ENCODE data around the gene ELF4. TPM values are rescaled to one million over a fixed set of nuclear protein-coding genes. Genes with fewer than 3 reads are reported as not detected.

Gene ELF4
- total RNA-seq, 1 donor from 2014 or later = 16.2 TPM

- DNase-seq = no peak
Measured at GRCh38 chrX:130111220-130112154, 1.2 kb upstream of the ELF4 start.

GRCh38 chrX:130109429-130110378 lies 593 bp downstream of the ELF4 start:
- no peak for DNase-seq

GRCh38 chrX:130108647-130109428 lies 1.5 kb downstream of the ELF4 start:
- peak; percentile 35 for DNase-seq

DNA sequence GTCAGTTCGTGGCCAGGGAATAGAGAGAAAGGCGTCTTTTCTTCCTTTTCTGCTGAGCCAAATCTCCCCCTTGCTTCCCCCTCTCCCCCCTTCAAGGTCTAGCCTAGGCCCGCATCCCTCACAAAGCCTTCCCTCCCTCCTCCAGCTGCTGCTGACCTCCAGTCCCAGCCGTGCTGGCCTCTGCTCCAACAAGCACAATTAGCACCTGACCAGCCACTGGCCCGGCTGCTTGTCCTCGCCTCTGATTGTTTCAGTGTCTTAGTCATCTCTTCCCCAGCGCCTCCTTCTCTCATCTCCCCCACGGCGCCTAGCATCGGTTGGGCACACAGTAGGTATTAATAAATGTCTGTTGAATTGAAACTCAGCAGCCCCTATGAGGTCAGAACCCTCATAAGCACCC lies 4.2 kb downstream of the ELF4 start:
- peak; percentile 67 for DNase-seq

DNA sequence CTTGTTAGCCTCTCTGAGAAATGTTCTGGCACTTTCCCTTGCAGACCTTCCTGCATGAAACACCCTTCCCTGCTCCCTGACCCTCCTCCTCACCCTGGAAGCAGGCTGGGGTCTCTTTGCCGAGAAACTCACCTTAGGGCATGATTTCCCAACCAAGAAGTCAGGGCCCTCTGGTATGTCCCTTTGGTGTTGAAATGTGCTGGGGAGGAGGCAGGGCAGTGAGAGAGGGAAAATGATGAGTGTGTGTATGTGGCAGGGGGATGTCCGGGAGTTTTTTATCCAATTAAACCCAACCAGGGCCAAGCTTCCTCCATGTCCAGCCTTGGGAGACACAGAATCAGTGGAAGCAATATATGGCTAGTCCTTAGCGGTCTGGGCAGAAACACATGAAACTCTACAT lies 5.1 kb downstream of the ELF4 start:
- no peak for DNase-seq

DNA sequence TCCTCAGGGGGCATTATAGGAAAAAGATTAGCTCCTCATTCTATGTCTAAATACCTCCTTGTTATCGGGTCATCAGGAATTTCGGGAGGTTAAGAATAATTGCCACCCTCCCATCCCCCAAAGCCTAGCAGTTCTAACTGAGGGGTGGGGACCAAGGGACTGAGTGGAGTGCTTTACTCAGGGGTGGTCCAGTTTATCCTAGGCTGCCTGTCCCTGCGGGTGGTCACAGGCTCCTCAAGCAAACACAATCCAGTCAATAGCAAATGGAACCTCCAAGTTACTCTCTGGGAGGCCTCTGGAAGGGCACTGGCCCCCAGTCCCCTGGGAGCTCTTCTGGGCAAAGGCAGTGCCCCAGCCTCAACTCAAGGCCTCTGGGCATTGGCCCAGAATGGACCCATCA lies 6.7 kb downstream of the ELF4 start:
- no peak for DNase-seq

DNA sequence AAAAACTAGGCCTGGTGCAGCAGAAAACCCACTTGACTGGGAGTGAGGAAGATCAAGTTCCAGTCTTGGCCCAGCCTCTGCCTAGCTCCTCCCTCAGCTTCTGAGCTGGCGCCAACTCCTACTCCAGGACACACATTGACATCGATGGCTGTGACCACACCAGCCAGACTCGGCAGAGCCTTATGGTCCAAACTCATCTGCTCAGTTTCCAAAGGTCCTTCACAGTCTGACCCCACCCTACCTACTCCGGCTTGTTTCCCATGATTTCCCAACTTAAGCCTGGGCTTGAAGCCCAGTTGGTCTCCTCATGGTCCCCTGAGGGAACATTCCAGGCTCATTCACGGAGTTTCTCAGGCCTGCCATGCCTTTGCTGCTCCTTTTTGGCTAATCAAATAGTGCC lies 10.1 kb downstream of the ELF4 start:
- DNase-seq = no peak

GRCh38 chrX:130098210-130098552 lies 12.1 kb downstream of the ELF4 start:
- DNase-seq = no peak

- DNase-seq = peak; percentile 82
Measured at GRCh38 chrX:130097507-130098209, 12.6 kb downstream of the ELF4 start.

- DNase-seq = no peak
Measured at GRCh38 chrX:130095249-130096030, 14.9 kb downstream of the ELF4 start.

- DNase-seq = no peak
Measured at GRCh38 chrX:130094696-130095095, 15.6 kb downstream of the ELF4 start.

DNA sequence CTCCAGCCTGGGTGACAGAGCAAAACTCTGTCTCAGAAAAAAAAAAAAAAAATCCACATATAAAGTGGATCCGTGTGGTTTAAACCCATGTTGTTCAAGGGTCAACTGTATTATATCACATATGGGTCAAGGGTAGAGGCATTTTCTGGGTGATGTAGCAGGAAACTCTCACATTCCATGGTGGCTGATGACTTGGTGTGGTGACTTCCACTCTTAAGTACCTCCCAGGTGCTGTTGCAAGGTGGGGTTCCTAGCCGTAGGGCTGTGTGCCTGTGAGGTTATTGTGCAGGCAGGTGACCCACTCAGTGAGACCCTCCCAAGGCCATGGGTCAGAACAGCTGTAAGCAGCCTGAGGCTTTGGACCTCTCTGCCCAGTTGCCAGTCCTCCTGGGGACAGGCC lies 17.0 kb downstream of the ELF4 start:
- no peak for DNase-seq

DNA sequence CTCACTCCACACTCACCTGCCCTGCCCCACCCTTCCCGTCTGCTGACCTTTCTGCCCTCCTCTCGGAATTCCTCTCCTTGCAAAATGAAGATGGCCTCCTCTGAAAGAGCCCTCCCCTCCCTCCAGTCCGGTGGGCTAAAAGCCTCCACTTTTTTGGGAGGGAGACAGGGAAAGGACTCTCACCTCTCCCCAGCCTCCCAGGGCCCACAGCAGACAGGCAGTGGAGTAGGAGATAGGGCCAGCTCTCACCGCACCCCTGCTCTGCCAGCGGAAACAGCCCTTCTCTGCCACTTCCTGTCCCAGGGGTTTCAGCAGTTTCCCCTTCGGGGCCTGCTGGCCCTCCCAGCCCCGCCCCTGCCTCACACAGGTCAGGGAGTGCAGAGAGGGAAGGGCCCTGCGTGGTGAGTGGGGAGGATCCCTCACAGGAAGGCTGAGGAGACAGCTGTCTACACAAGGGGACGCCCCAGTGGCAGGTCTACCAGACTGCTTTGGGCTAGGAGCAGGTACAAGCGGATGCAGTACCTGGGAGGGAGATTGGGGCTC lies 18.2 kb downstream of the ELF4 start:
- DNase-seq = peak; percentile 52

DNA sequence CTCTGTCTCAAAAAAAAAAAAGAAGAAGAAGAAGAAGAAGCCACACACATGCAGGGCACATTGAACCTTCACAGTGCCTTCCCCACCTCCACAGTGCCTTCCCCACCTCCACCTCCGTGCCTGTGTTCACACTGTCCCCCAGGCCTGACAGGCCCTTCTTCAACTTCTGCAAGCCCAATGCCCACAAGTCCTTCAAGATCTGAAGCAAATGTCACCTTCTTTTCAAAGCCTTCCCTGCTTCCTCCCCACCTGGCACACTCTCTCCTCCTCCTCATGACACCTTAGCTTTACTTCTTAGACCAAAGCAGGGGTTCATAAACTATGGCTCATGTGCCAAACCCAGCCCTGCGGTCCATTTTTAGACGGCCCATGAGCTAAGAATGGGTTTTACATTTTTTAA lies 19.9 kb downstream of the ELF4 start:
- no peak for DNase-seq

- no peak for DNase-seq
Measured at GRCh38 chrX:130086447-130087206, 23.7 kb downstream of the ELF4 start.

DNA sequence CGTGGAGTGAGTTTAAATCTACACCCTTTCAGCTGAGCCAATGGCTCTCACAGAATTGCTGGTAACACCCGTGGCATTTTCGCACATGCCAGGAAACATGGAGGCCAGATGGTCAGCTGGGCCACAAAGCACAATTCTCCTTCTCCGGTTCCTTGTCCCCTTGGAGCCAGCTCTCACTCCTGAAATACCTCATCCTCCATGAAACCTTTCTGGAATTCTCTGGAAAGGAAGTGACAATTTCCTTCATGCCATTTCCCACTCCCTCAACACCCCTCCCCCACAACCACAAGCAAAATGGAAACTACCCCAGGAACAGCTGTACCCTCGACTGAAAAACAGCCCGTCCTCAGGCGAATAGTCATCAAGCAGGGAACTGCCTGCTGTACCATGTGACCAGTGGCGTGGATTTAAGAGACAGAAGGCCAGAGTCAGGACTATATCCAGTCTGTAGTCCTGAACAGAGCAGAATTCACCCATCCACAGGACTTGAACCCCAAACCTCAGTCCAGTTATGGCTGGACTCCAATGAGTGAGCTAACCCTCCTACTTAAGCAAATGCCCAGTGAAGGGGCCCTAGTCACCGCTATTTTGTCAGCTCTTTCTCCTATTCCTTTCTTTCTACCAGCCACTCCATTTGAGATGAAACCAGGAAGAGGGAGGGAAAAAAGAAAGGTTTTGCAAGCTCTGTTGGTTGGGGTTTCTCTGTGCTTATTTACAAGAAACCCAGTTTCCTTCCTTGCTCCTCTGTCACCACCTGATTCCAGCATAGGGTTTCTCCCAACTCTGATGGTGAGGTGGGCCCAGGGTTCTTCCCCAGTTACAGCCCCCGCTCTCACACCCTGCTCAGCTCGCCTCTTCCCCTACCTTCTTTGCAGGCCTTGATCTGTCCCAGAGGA lies 24.5 kb downstream of the ELF4 start:
- peak; percentile 94 for DNase-seq

DNA sequence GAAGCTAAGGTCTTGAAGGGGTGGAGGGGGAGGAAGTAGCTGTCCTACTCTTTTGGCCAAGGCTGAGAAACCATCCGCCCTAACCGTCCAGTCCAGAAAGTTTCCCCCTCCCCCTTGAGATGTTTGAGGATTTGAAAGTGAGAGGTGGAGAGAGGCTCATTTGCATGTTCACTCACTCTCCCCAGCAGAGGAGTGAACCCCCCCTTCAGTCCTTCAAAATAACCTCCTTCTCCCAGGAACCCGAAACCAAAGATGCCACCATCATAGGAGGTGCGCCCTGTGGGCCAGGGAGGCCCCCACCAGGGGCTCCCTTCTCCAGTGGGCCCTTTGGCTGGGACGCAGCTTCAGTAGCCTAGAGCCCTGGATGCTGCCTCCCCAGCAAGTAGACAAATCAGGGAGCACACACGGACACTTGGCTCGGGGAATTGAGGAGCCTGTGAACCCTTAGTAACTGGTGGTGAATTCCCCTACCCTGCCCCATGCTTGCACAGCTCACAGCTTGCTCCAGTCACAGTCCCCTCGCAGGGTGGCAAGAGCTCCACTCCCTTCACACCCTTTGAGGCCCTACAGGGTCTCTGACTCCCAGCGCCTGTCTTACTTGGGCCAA lies 25.6 kb downstream of the ELF4 start:
- no peak for DNase-seq

GRCh38 chrX:130083656-130084382 lies 26.5 kb downstream of the ELF4 start:
- no peak for DNase-seq
